Measurements from ENCODE around the gene CACNG4.

Gene CACNG4

GRCh38 chr17:66963909-66964771, at the start of gene CACNG4:
Gene CACNG4, plus strand, starts transcription at chr17:66964707. Its CDS starts 205 bp downstream, at chr17:66964912.
- no peak for DNase-seq (ENCODE audit: low read depth)

- DNase-seq (ENCODE audit: low read depth): no peak
These were observed 49.3 kb upstream of the CACNG4 start for GRCh38 chr17:66915204-66915611.

- no peak for DNase-seq (ENCODE audit: low read depth)
These were observed 48.7 kb upstream of the CACNG4 start for GRCh38 chr17:66915792-66916191.

- no peak for DNase-seq (ENCODE audit: low read depth)
These were observed 47.6 kb upstream of the CACNG4 start for GRCh38 chr17:66916946-66917345.

GRCh38 chr17:66918896-66919295, 45.6 kb upstream of the CACNG4 start:
- no peak for DNase-seq (ENCODE audit: low read depth)

- no peak for DNase-seq (ENCODE audit: low read depth)
These were observed 44.1 kb upstream of the CACNG4 start for GRCh38 chr17:66920435-66920834.

- no peak for DNase-seq (ENCODE audit: low read depth)
These were observed 43.6 kb upstream of the CACNG4 start for GRCh38 chr17:66920950-66921349.

GRCh38 chr17:66923886-66924285, 40.6 kb upstream of the CACNG4 start:
- no peak for DNase-seq (ENCODE audit: low read depth)

DNA sequence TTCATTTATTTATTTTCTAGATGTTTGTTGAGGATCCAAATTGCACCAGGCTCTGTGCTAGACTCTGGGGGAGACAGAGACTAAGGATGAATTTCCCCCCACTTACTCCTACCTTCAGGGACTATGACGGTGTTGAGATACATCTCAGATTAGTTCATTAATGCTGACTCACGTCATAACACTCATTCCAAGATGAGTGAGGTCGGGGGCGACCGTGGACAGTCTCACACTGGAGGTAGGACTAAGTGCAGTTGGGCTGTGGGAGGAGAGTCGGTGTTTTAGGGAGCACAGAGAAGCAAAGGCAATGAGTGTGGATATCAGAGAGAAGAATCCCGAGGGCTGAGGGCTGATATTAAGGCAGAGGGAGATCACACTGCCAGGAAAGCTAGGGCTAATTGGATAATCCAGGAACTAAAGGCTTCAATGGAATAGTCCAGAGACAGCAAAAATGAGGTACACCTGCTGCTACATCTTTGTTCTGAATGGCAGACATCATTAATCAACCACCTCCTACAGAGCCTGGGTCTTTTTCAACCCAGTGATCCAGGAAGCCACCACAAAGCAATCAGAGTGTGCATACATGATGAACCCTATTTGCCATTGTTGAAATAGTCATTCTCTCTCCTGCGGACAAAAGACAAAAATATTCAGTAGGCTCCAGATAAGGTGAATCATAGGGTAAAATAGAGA, 38.6 kb upstream of the CACNG4 start:
- no peak for DNase-seq (ENCODE audit: low read depth)

- no peak for DNase-seq (ENCODE audit: low read depth)
These were observed 35.6 kb upstream of the CACNG4 start for GRCh38 chr17:66928949-66929348.

GRCh38 chr17:66929591-66929990, 34.9 kb upstream of the CACNG4 start:
- DNase-seq (ENCODE audit: low read depth): no peak

GRCh38 chr17:66930933-66931332, 33.6 kb upstream of the CACNG4 start:
- DNase-seq (ENCODE audit: low read depth): no peak

GRCh38 chr17:66932311-66932710, 32.2 kb upstream of the CACNG4 start:
- no peak for DNase-seq (ENCODE audit: low read depth)

DNA sequence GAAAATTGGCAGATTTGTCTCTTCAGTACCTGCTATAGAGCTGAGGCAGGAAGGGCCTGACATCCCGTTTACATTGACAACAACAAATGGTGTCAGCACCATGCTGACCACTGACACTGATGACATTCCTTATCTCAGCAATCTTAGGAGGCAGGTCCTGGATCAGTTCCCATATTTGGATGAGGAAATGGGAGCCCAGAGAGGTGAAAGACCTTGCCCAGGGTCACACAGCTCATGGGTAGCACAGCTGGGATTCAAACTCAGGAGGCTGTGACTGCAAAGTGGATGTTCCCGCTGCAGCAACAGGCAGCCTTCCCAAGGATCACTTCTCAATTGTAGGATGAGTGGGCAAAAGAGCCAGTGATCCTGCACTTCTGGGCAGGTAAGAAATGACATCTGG, 30.5 kb upstream of the CACNG4 start:
- no peak for DNase-seq (ENCODE audit: low read depth)

GRCh38 chr17:66935717-66936116, 28.8 kb upstream of the CACNG4 start:
- no peak for DNase-seq (ENCODE audit: low read depth)

DNA sequence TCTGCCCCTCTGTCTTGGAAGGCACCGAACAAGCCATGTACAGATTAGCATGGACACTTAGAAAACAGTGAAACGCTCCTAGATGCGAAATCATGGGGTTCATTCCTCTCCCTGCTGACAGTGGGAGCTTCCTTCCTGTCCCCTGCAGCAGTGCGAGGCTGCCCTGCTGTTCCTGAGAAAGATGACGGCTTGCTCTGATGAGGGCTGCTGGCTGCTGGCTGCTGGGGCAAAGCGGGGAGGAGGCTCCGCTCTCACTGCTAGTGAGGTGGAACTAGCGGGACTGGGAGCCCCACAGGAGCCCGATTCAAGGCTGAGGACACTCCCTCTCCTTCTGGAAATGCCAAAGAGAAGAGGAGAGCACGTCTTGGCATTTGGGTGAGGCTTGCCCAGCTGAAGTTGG, 25.9 kb upstream of the CACNG4 start:
- no peak for DNase-seq (ENCODE audit: low read depth)

- no peak for DNase-seq (ENCODE audit: low read depth)
These were observed 24.9 kb upstream of the CACNG4 start for GRCh38 chr17:66939461-66940114.

DNA sequence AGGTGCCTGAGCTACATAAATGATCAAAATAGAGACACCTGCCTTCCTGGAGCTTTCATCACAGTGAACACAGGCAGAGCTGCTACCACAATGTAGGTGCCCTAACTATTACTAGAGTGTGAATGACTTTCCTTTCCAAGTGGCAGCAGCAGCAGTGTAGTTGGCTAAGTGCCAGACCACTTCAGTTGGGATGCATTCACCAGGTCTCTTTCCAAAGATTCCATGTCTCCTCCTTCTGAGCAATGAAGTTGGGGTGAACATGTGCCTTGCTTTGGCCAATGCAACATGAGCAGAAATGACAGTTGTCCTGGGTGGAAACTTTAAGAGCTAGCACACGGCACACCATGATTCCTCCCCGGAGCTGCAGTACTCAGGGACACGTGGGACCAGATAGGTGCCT, 23.3 kb upstream of the CACNG4 start:
- DNase-seq (ENCODE audit: low read depth): no peak

GRCh38 chr17:66941773-66942450, 22.6 kb upstream of the CACNG4 start:
- DNase-seq (ENCODE audit: low read depth): no peak

- no peak for DNase-seq (ENCODE audit: low read depth)
These were observed 21.8 kb upstream of the CACNG4 start for GRCh38 chr17:66942451-66943264.

- DNase-seq (ENCODE audit: low read depth): no peak
These were observed 21.0 kb upstream of the CACNG4 start for GRCh38 chr17:66943484-66943883.

Measured in activated T-cell treated with anti-CD3 and anti-CD28 coated beads for 48 hours (primary cell).